GM18505 (cell line): ENCODE results near the gene CCND2.
A peak's percentile ranks its signal among the peaks of the same experiment; 100 is the strongest.
"Not testable (repeated sequence)": the region's sequence is repeated elsewhere in the genome, so short reads cannot be mapped to it uniquely, and the experiment has no call there.

Experiments used
- ATAC-seq: cut with Tn5 transposase; IDR thresholded peaks from one replicate; pipeline ENCODE4 v1.9.1; 2021; ENCODE audit not compliant: unreplicated experiment
- POLR2A ChIP-seq: IDR thresholded peaks from 4 replicates; pipeline ENCODE4 v1.6.1; 2011; ENCODE audit warnings: borderline replicate concordance; ENCODE audit not compliant: insufficient read depth, insufficient read length; ENCODE audit errors: extremely low read depth

CCND2 gene

DNA sequence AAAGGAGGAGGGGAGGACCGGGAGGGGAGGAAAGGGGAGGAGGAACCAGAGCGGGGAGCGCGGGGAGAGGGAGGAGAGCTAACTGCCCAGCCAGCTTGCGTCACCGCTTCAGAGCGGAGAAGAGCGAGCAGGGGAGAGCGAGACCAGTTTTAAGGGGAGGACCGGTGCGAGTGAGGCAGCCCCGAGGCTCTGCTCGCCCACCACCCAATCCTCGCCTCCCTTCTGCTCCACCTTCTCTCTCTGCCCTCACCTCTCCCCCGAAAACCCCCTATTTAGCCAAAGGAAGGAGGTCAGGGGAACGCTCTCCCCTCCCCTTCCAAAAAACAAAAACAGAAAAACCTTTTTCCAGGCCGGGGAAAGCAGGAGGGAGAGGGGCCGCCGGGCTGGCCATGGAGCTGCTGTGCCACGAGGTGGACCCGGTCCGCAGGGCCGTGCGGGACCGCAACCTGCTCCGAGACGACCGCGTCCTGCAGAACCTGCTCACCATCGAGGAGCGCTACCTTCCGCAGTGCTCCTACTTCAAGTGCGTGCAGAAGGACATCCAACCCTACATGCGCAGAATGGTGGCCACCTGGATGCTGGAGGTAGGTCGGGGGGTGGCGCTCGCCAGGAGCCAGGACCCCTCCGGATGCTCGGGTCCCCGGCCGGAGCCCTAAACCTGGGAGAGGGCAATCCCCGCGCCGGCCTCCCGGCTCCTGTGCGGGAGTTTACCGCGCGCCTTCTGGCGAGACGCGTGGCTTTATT is at the start of gene CCND2:
Gene CCND2, plus strand, starts transcription at position 111 of the 744 bp plus-strand sequence. Its CDS starts 279 bp downstream, at position 390.
- ATAC-seq = no peak
- peak; percentile 96 for TF ChIP-seq POLR2A

DNA sequence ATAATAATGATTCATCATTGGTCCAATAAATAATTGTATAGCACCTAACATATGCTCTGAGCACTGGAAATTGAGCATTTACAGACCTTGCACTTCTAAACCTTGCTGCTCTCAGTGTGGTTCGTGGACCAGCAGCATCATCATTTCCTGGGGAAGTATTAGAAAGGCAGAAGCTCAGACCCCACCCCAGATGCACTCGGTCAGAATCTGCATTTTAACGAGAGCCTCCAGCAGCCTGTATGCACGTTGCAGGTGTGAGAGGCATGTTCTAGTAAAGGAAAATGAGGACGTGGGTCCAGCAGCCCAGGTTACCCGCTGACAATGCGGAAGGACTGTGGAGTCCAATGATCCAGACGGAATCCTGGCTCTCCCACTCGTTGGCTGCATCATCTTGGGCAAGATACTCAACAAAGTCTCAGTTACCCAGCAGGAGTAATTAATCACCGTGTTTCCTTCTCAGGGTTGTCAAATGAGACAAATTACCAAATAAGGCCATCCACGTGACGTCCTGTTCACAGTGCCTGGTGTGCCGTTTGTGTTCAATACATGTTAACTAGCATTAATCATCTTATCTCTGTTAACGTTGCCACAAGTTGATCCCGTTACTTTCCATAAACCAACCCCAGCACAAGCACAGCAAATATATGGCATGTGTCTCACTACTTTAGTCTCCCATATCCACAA is 49.2 kb upstream of the CCND2 start:
- TF ChIP-seq POLR2A = no peak
- no peak for ATAC-seq

- no peak for TF ChIP-seq POLR2A
Measured at GRCh38 chr12:4225571-4225970, 48.0 kb upstream of the CCND2 start.

DNA sequence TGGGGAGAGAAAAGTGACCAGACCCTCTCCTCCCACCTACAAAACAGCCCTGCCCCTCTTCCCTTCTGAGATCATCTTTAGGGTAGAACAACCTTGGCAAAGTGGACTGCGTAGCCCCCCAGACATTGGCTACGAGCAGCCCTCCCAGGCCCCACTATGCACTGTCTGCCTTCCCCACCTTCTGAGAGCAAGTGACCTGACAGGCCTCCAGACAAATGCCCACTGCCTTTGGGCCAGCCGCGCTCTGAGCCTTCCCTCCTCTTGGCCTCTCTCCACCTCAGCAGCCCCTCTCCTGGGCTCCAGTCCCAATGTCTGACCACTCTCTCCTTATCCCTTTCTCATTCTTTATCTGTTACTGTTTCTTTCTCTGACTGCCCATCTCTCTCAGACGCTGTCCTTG is 46.5 kb upstream of the CCND2 start:
- no peak for ATAC-seq
- TF ChIP-seq POLR2A = no peak

More at GRCh38 chr12:4225571-4225970, 48.0 kb upstream of the CCND2 start:
- no peak for ATAC-seq

GRCh38 chr12:4228122-4228580 is 45.4 kb upstream of the CCND2 start:
- no peak for ATAC-seq
- no peak for TF ChIP-seq POLR2A

DNA sequence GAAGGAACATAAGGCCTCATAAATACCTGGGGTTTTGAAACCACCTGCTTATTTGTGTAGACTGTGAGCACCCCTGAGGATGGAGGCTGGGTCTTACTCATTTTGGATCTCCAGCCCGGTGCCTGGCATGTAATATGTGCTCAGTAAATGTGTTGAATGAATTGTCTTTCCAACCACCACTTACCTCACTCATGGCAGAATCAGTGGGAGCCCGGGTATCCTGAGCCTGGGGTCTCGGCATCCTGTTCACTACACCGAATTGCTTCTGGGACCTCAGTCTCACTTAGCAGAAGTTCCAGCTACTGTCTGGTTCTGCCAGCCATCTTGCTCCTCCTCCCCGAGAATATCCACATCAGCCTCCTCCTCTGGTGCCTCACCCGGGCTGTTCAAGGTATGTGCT is 43.0 kb upstream of the CCND2 start:
- TF ChIP-seq POLR2A = no peak
- no peak for ATAC-seq

DNA sequence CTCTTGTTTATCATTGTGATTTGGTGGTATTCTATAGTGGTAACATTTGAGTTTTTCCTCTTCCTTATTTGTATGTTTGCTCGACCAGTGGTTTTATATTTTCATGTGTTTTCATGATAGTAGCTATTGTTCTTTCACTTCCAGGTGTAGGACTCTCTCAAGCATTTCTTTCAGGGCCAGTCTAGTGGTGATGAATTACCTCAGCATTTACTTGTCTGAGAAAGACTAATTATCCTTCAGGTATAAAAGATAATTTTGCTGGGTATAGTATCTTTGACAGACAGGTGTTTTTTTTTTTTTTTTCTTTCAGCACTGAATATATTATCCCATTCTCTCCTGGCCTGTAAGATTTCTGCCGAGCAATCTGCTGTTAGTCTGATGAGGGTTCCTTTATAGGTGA is 35.0 kb upstream of the CCND2 start:
- no peak for ATAC-seq
- no peak for TF ChIP-seq POLR2A

DNA sequence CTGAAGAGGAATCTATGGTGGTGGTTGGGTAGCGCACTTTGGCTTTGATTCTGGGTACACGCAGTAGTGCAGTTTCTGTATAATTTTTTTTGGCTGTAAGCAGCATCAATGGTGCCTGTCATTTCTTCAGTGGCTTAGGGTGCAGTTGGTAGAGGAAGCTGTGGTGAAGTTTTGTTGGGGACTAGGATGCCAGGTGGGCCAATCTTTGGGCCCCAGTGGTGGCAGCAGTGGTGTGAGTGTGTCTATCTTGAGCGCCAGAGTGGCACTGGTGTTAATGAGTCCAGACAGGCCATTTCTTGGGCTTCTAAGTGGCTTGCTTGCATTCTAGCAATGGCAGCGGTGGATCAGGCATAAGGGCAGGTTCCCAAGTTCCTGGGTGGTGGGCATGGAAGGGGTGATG is 33.8 kb upstream of the CCND2 start:
- no peak for ATAC-seq
- TF ChIP-seq POLR2A = no peak

DNA sequence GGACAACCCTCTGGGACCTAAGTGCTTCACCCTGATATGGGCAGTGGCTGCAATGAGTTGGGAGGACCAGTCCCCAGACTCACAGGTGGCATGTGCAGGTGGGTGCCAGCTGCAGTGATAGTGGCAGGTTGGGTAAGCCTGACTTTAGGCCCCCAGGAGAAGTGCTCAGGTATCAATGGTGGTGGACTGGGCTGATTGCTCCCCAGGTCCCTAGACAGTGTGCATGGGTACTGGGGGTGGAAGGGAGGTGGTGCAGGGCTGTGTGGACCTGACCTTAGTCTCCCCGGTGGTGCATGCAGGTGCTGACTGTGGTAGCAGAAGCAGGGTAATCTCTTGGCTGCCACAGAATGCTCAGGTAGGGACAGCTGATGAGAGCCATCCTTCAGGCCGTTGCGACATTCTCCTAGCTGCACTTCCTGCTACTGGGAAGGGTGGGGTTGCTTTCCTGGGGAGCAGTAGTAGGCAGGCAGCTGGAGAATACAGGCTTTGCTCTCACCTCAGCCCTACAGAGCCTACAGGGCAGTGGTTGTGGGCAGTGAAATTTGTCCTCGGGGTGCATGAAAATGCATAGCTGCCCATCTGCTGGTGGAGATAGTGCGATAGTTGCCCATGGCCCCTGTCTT is 33.3 kb upstream of the CCND2 start:
- no peak for TF ChIP-seq POLR2A
- ATAC-seq = no peak

DNA sequence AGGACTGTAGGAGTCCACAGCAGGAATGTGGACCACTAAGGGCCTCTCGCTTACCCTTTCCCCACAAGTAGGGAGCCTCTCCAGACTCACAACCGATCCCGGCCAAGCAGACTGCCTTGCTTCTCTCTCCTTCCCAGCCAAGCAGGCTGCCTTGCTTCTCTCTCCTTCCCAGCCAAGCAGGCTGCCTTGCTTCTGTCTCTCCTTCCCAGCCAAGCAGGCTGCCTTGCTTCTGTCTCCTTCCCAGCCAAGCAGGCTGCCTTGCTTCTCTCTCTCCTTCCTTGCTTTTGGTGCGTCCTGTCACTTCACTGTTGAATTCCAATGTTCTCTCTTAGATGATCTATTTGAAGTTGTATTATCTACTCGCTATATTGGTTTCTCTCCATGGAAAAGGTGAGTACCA is 32.6 kb upstream of the CCND2 start:
- ATAC-seq = no peak
- no peak for TF ChIP-seq POLR2A

- no peak for ATAC-seq
- TF ChIP-seq POLR2A = no peak
Measured at GRCh38 chr12:4241592-4241991, 32.0 kb upstream of the CCND2 start.

GRCh38 chr12:4242595-4242994 is 31.0 kb upstream of the CCND2 start:
- no peak for ATAC-seq
- TF ChIP-seq POLR2A = no peak

DNA sequence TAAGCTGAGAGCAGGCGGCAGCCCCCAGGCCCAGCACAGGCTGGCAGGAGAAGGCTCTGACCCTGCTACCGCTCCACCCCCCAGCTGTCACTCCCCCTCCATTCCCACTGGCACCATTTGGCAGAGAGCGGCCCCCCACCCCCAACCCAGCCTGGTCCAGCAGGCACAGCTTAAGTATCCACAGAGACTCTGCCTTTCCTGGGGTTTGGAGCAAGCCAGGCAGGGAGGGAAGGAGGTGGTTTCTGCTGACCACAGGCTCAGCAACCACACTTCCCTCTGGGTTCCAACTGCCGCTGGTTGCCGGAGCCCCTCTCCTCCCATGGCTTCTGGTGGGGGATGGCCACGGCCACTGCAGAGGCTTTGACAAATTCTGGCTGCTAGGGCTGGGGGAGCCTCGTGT is 30.5 kb upstream of the CCND2 start:
- ATAC-seq = no peak
- TF ChIP-seq POLR2A = no peak

- not testable (repeated sequence) for ATAC-seq
Measured at GRCh38 chr12:4243491-4244100, 30.0 kb upstream of the CCND2 start.

DNA sequence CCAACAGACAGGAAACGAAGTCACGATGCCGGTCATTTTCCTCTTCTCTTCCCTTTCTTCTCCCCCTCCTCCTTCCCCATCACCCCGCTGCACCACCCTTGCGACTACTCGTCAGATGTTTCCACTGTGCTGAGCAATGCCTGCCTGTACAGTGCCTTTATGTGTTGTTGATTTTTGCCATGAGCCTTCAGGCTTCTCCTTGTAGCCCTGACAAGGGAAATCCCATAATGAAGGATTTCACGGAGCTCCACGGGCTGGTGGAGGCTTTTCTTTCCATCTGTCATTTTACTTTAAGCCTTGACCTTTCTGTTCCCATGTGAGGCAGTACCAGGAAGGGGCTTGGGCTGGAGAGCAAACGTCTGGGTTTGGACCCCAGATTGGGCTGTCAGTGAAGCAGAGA is 28.7 kb upstream of the CCND2 start:
- TF ChIP-seq POLR2A = no peak

More for the DNA sequence above, 28.7 kb upstream of the CCND2 start:
- ATAC-seq = no peak
